NT2/D1 (cell line): Measurements from ENCODE around the gene COL23A1.

Experiments
- SUZ12 ChIP-seq: IDR thresholded peaks from 2 replicates; pipeline ENCODE4 v1.6.1; 2011; ENCODE audit not compliant: insufficient read length, insufficient read depth; ENCODE audit errors: extremely low read depth
- YY1 ChIP-seq: IDR thresholded peaks from 2 replicates; pipeline ENCODE4 v1.6.1; 2011; ENCODE audit not compliant: insufficient read length, insufficient read depth
- ZNF274 ChIP-seq: IDR thresholded peaks from 2 replicates; pipeline ENCODE4 v1.6.1; 2011; ENCODE audit warnings: mild to moderate bottlenecking, low read depth, low read length

DNA sequence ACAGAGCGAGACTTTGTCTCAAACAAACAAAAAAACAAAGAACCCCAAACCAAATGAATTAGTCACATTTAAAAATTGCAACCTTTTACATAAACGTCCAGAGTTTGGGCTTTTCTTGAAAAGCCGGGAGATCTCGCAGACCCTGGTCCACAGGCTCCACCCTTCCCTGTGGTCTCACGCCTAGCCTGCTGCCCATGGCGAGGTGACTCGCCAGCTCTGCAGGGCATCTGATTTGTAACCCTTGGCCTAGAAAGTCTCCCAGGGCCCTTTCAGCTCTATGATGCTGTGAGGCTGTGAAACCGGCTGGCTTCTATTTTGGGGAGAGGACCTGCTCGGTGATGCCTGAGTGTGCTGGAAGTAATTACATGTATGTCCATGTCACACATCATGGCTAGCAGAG lies 312.8 kb downstream of the COL23A1 start:
- TF ChIP-seq ZNF274 (no peak), SUZ12 (no peak), YY1 (no peak)
